AG04449 (cell line): Measurements from ENCODE around the gene RALY.
A peak's percentile ranks its signal among the peaks of the same experiment; 100 is the strongest.

Experiments used
- CTCF ChIA-PET: fragments of 350-600 bp; formaldehyde crosslinking; extraction: SDS; loops from one replicate; lab custom pipeline; 2021; ENCODE audit warnings: antibody characterized with exemption; lab: Yijun Ruan, JAX
- POLR2A ChIA-PET: fragments of 400-600, 350-600 bp; formaldehyde crosslinking; extraction: SDS; loops from one replicate; lab custom pipeline; 2020; ENCODE audit warnings: antibody characterized with exemption, inconsistent platforms; lab: Yijun Ruan, JAX
- DNase-seq: peaks from one replicate; pipeline ENCODE4 v3.0.0-alpha.2; 2010; ENCODE audit warnings: low read depth, low spot score
- H3K4me3 ChIP-seq: 2 replicates; pipeline ENCODE4 v1.5.1; 2011; ENCODE audit warnings: low read depth, mild to moderate bottlenecking, control low read depth, low read length
- CTCF ChIP-seq: IDR thresholded peaks from one replicate; pipeline ENCODE4 v1.5.1; 2011; ENCODE audit warnings: mild to moderate bottlenecking, moderate library complexity, low read length, control low read depth, inconsistent platforms; ENCODE audit not compliant: insufficient read depth; ENCODE audit errors: missing control alignments

RALY gene

DNA sequence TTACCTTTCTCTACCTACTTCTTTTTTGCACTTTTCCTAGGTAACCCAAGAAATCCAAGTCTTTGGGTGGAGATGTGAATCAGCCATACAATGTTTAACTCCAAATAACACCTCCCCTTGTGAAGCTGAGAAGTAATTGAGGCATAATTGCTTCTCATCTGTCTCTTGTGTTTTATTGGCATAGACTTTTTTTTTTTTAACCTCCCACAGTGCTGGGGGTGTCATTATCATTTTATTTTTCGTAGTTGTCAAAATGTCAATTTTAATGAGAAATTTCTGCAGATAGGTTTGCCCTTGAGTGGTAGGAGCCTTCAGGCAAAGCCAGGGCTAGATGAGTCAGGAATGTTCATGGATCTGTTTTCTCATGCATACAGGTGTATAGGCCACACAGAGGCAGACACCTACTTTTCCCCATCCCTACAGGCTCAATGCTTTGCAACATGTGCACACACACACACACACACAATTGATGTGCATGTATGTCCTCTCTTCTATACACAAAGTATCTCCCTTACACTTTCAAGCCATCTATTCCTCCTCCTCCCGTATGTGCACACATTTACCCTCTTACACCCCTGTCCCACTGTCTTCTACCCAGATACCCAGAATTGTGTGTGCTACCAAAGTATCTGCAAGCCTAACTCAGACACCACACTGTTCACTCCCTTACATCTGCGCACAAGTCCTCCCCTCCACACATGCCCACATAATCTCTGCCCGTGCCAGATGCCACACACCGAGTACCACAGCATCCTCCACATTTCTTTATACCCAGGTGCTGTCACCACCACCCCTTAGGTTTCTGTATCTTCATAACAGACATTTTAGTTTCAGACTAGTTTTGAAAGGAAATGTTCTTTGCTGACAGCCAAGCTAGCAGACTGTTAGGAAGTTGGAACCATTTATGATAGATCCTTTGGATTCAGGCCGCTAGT lies 22.0 kb downstream of the RALY start:
- no peak overlapping the region for H3K4me3 ChIP-seq
- CTCF ChIA-PET = interaction anchor here (1.7 kb wide), 1 partner anchor 11 kb away, joined by 5 read pairs; no protein-coding TSS in a partner anchor
- TF ChIP-seq CTCF = no peak
- POLR2A ChIA-PET = no interaction called here
- DNase-seq = no peak

DNA sequence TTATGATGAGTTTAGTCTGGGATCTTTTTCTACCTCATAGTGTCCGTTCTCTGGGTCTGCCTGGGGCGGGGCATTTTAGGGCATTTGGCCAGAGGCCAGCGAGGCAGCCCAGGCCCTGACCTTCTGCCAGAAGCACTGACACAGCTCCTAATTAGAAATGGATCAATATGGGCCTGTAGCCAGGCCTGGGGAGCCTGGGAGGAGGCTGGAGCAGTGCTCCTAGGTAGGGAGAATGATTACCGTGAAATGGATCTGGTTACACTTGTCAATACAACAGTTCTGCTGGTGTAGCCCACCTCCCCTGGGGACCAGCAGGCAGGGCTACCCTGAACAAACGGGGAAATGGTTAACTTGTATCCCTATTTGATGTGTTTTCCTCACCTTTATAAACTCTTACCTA lies 23.0 kb downstream of the RALY start:
- no peak for DNase-seq
- POLR2A ChIA-PET = no interaction called here
- CTCF ChIA-PET = interaction anchor here (0.8 to 1.7 kb wide), 2 partner anchors 12 to 16 kb away, joined by 3 to 5 read pairs; no protein-coding TSS in a partner anchor
- no peak for TF ChIP-seq CTCF
- no peak overlapping the region for H3K4me3 ChIP-seq

- CTCF ChIA-PET = interaction anchor here (1.7 kb wide), 1 partner anchor 13 kb away, joined by 5 read pairs; no protein-coding TSS in a partner anchor
- POLR2A ChIA-PET = no interaction called here
- no peak overlapping the region for H3K4me3 ChIP-seq
- peak; percentile 79 for DNase-seq
- no peak for TF ChIP-seq CTCF
These were observed 23.9 kb downstream of the RALY start for GRCh38 chr20:34017610-34018009.

GRCh38 chr20:34018166-34018565 lies 24.5 kb downstream of the RALY start:
- POLR2A ChIA-PET = no interaction called here
- DNase-seq = no peak
- CTCF ChIA-PET = no interaction called here
- no peak for TF ChIP-seq CTCF
- H3K4me3 ChIP-seq = no peak overlapping the region

DNA sequence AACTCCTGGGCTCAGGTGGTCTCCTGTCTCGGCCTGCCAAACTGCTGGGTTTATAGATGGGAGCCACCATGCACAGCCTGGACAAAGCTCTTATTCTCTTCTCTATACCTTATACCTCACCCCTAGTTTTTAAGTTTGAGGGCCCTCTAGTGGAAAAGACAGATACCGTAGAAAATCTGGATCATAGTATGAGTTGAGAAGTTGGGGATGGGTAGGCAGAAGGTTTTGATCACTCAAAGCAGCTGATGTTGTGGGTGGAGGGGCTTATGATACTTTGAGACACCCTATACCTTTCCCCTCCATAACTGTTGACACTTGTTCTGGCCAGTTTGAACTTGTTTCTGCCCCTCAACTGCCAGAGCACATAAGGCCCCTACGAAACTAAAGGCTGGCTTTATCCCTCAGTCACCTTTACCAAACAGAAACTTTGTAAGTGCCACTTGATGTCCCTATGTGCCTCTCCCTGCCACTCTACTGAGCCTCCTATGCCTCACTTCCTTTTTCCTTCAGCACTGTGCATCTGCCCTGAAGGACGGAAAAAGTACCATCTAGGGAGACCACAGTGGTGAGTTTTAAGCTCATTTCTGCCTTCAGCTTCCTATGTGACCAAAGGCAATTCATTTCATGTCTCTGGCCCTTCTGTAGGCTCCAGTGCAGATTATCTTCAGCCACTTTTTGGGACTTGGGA lies 28.6 kb downstream of the RALY start:
- ChIA-PET CTCF (interaction anchor here (0.8 to 2.6 kb wide), 11 partner anchors 9 to 230 kb away, joined by 3 to 16 read pairs (median 3); no protein-coding TSS in a partner anchor), POLR2A (no interaction called here)
- no peak overlapping the region for H3K4me3 ChIP-seq
- DNase-seq = no peak
- TF ChIP-seq CTCF = peak; percentile 19

- no peak for DNase-seq
- TF ChIP-seq CTCF = no peak
- no peak overlapping the region for H3K4me3 ChIP-seq
- ChIA-PET POLR2A (no interaction called here), CTCF (interaction anchor here (0.8 to 2.6 kb wide), 8 partner anchors 9 to 171 kb away, joined by 3 to 16 read pairs (median 4); no protein-coding TSS in a partner anchor)
These were observed 29.1 kb downstream of the RALY start for GRCh38 chr20:34022839-34023234.
